GM23338 (cell line): Measurements from ENCODE around the gene ARSB.

ENCODE experiments used
- CTCF ChIP-seq, 2 experiments: fragments of 200-600 bp in 1 of 2; sonication (generic) in 1 of 2; conservative IDR thresholded peaks; 2 replicates each; pipeline versions ENCODE4 v1.5.1 to v1.6.1; 2016 to 2017; ENCODE audit warnings: antibody characterized with exemption in 2 of 2, low read depth in 2 of 2, mild to moderate bottlenecking in 2 of 2, moderate library complexity in 1 of 2
- POLR2AphosphoS5 ChIP-seq: IDR thresholded peaks from 2 replicates; pipeline ENCODE4 v1.6.1; 2016; ENCODE audit warnings: antibody characterized with exemption, low read depth

GRCh38 chr5:78889369-78890140 lies 95.6 kb downstream of the ARSB start:
- TF ChIP-seq CTCF (conservative IDR thresholded peaks at IDR 0.05; ENCODE audit: low read depth in 2 of 2) (no peak), POLR2AphosphoS5 (no peak)
